ENCODE results near the gene APBA2.

Gene APBA2

GRCh38 chr15:28957606-28958498, 72.1 kb downstream of the APBA2 start:
- no peak for DNase-seq (ENCODE audit: low read depth in 2 of 2)

- no peak for DNase-seq (ENCODE audit: low read depth in 2 of 2)
Observed at GRCh38 chr15:28959326-28959725, 73.6 kb downstream of the APBA2 start.

- DNase-seq (ENCODE audit: low read depth in 2 of 2) = no peak
Observed at GRCh38 chr15:28960979-28961378, 75.2 kb downstream of the APBA2 start.

GRCh38 chr15:28961391-28961790, 75.6 kb downstream of the APBA2 start:
- no peak for DNase-seq (ENCODE audit: low read depth in 2 of 2)

- no peak for DNase-seq (ENCODE audit: low read depth in 2 of 2)
Observed at GRCh38 chr15:28962851-28963710, 77.3 kb downstream of the APBA2 start.

- no peak for DNase-seq (ENCODE audit: low read depth in 2 of 2)
Observed at GRCh38 chr15:28963711-28964081, 77.9 kb downstream of the APBA2 start.

- DNase-seq (ENCODE audit: low read depth in 2 of 2) = no peak
Observed at GRCh38 chr15:28964098-28964497, 78.3 kb downstream of the APBA2 start.

- no peak for DNase-seq (ENCODE audit: low read depth in 2 of 2)
Observed at GRCh38 chr15:28967066-28967465, 81.3 kb downstream of the APBA2 start.

GRCh38 chr15:28967990-28968389, 82.2 kb downstream of the APBA2 start:
- DNase-seq (ENCODE audit: low read depth in 2 of 2) = no peak

- no peak for DNase-seq (ENCODE audit: low read depth in 2 of 2)
Observed at GRCh38 chr15:28969511-28970085, 83.8 kb downstream of the APBA2 start.

GRCh38 chr15:28974142-28974541, 88.4 kb downstream of the APBA2 start:
- DNase-seq (ENCODE audit: low read depth in 2 of 2) = peak; percentile 32 to 48

GRCh38 chr15:28975766-28976179, 90.0 kb downstream of the APBA2 start:
- peak; percentile 36 to 58 for DNase-seq (ENCODE audit: low read depth in 2 of 2)

- DNase-seq (ENCODE audit: low read depth in 2 of 2) = no peak
Observed at GRCh38 chr15:28977377-28978010, 91.7 kb downstream of the APBA2 start.

- no peak for DNase-seq (ENCODE audit: low read depth in 2 of 2)
Observed at GRCh38 chr15:28978011-28978378, 92.2 kb downstream of the APBA2 start.

GRCh38 chr15:28978661-28979060, 92.9 kb downstream of the APBA2 start:
- DNase-seq (ENCODE audit: low read depth in 2 of 2) = no peak

GRCh38 chr15:28979208-28979841, 93.6 kb downstream of the APBA2 start:
- DNase-seq (ENCODE audit: low read depth in 2 of 2) = no peak

GRCh38 chr15:28980709-28981350, 95.1 kb downstream of the APBA2 start:
- DNase-seq (ENCODE audit: low read depth in 2 of 2) = no peak

GRCh38 chr15:28981351-28981720, 95.6 kb downstream of the APBA2 start:
- no peak for DNase-seq (ENCODE audit: low read depth in 2 of 2)

- DNase-seq (ENCODE audit: low read depth in 2 of 2) = no peak
Observed at GRCh38 chr15:28981921-28982320, 96.1 kb downstream of the APBA2 start.

GRCh38 chr15:28982886-28983285, 97.1 kb downstream of the APBA2 start:
- DNase-seq (ENCODE audit: low read depth in 2 of 2) = no peak

Data from stimulated activated CD8-positive, alpha-beta memory T cell treated with anti-CD3 and anti-CD28 coated beads, Interleukin-7, amount 100 ng/mL, for 4 hours (primary cell).